GM10248 (cell line): Measurements from ENCODE around the gene N4BP2L1.

Experiments
- CTCF ChIA-PET: fragments of 300-600 bp; sonication (Branson Sonifier 250); formaldehyde crosslinking; extraction: SDS; loops from one replicate; lab custom pipeline; 2021; ENCODE audit warnings: antibody characterized with exemption; lab: Yijun Ruan, JAX
- POLR2A ChIA-PET: fragments of 350-650 bp; sonication (Branson Sonifier 250); formaldehyde crosslinking; extraction: SDS; loops from one replicate; lab custom pipeline; 2020; ENCODE audit warnings: antibody characterized with exemption; lab: Yijun Ruan, JAX
- DNase-seq: peaks from one replicate; pipeline ENCODE4 v3.0.0; 2012; ENCODE audit errors: extremely low spot score
- TF ChIP-seq, protein P1 (sequence below): IDR thresholded peaks from 2 replicates; pipeline ENCODE4 v1.5.1; 2012; ENCODE audit warnings: mild to moderate bottlenecking, low read depth; ENCODE audit errors: extremely low read depth, missing control alignments, control extremely low read depth

N4BP2L1 gene

DNA sequence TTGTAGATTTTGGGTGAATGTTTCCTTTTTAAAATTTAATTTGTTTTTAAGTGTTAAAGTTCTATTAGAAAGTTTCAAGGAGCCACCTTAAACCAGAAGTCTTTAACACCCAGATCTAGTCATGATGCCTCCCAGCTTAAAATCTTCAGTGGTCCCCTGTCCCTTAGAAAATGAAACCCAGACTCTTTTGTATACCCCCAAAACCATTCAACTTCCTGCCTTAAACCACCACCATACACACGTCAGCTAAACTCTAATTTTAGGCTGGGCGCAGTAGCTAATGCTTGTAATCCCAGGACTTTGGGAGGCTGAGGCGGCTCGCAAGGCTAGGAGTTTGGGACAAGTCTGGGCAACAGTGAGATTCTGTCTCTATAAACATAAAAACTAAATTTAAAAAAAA lies 37.9 kb downstream of the N4BP2L1 start:
- TF ChIP-seq, protein P1, sequence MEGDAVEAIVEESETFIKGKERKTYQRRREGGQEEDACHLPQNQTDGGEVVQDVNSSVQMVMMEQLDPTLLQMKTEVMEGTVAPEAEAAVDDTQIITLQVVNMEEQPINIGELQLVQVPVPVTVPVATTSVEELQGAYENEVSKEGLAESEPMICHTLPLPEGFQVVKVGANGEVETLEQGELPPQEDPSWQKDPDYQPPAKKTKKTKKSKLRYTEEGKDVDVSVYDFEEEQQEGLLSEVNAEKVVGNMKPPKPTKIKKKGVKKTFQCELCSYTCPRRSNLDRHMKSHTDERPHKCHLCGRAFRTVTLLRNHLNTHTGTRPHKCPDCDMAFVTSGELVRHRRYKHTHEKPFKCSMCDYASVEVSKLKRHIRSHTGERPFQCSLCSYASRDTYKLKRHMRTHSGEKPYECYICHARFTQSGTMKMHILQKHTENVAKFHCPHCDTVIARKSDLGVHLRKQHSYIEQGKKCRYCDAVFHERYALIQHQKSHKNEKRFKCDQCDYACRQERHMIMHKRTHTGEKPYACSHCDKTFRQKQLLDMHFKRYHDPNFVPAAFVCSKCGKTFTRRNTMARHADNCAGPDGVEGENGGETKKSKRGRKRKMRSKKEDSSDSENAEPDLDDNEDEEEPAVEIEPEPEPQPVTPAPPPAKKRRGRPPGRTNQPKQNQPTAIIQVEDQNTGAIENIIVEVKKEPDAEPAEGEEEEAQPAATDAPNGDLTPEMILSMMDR = no peak
- DNase-seq = no peak
- ChIA-PET CTCF (interaction anchor here (0.7 to 1.6 kb wide), 3 partner anchors 8 to 67 kb away, joined by 3 to 4 read pairs (median 3); no protein-coding TSS in a partner anchor), POLR2A (no interaction called here)

DNA sequence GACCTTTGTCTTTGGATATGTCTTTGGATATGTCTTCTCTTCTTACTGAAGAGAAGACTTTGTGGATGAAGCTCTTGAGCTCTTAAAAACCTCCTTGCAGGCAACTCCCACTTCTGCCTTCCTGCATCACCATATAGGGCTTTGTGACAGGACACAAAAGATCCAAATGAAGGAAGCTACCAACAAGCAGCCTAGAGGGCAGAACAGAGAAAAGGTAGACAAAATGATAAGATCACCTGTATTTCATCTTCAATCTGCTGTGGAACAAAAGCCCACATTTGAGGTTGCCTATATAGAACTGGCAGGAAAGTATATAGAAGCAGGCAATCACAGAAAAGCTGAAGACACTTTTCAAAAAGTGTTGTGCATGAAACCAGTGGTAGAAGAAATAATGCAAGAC lies 42.5 kb downstream of the N4BP2L1 start:
- POLR2A ChIA-PET = no interaction called here
- DNase-seq = no peak
- CTCF ChIA-PET = interaction anchor here (1.0 to 4.2 kb wide), 5 partner anchors 13 to 196 kb away, joined by 3 to 20 read pairs (median 4); no protein-coding TSS in a partner anchor
- TF ChIP-seq, protein P1 = no peak

DNA sequence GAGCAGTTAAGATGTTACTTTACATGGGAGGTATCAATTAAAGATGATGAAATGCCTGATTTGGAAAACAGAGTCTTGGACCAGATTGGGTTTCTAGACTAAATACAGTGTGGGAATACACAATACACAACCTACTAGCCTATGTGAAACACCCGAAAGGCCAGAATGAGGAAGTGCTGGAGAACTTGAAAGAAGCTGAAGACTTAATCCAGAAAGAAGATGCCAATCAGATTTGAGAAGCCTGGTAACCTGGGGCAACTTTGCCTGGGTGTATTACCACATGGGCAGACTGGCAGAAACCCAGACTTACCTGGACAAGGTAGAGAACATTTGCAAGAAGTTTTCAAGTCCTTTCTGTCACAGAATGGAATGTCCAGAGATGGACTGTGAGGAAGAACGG lies 43.2 kb downstream of the N4BP2L1 start:
- POLR2A ChIA-PET = no interaction called here
- CTCF ChIA-PET = interaction anchor here (1.0 to 4.2 kb wide), 6 partner anchors 10 to 197 kb away, joined by 3 to 20 read pairs (median 4); no protein-coding TSS in a partner anchor
- TF ChIP-seq, protein P1 = no peak
- no peak for DNase-seq

DNA sequence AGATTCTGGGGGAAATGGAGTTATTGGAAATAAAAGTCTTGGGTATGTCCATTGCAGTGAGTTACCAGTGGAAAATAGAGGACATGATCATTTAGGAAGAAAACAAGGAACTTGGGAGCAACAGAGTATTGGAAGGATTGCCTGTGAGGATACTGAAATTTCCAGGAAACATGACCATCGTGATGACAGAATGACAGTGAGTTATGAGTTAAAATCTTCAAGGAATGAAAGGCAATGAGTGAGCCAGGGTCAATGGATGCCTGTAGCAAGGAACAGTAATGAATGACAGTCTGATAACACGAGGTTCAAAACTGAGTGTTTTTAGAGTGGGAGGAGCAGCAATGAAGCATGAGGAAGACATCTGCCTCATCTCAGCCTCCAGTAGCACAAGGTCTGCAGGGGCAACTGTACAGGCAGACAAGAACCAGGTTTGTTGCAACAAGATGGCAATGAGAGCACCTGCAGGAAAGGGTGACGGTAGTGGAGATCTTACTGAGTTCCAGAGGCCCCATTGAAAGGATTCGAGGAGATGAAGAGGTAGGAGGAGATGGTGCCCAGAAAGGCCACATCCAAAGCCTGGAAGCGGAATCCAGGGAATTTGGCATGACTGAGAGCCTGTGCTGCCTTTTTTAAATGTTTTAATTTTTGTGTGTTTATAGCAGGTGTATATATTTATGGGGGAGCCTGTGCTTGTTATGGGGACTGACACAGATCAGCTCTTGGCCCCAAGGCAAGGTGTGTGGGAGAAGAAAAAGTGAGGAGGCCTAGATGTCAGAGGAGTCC lies 43.9 kb downstream of the N4BP2L1 start:
- ChIA-PET CTCF (interaction anchor here (1.3 to 4.3 kb wide), 4 partner anchors 11 to 198 kb away, joined by 3 to 53 read pairs (median 12); no protein-coding TSS in a partner anchor), POLR2A (no interaction called here)
- TF ChIP-seq, protein P1 = no peak
- no peak for DNase-seq

DNA sequence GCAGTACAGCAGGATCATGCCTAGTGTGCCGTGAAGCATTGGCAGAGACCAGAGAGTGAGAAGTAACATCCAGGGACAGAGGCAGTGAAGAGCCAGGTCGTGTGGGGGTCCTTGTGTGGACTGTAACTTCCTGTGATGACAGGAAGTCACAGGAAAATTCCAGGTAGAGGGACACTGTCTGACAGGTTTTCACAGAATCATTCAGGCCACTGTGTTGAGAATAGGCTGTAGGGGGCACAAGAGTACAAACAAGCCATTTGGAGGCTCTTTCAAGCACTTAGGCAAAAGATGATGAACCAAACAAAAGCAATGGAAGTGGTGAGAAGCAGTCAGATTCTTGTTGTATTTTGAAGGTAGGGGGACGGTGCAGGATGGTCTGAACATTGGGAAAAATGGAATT lies 46.4 kb downstream of the N4BP2L1 start:
- POLR2A ChIA-PET = no interaction called here
- CTCF ChIA-PET = interaction anchor here (0.6 to 4.3 kb wide), 19 partner anchors 8 to 471 kb away, joined by 3 to 53 read pairs (median 4); partner anchors contain the start of gene N4BP2L2
- TF ChIP-seq, protein P1 = peak; percentile 46
- peak; percentile 31 for DNase-seq

DNA sequence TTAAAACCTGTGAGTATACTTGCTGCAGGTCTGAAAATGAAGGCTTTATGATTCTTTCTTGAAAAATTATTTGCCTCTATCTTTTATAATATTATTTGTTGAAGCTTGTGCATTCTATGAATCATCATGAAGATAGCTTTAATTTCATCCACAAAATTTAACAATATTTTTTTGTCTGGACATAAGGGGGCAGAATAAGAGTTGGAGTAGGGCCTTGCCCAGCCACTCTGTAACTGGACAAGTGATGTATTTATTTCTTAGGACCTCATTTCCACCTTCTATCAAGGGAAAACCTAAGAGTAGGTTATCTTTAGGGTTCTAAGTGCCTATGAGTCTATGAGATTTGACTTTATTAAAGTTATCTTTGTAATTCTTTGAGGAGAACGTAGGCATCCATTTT lies 49.9 kb downstream of the N4BP2L1 start:
- TF ChIP-seq, protein P1 = no peak
- ChIA-PET POLR2A (no interaction called here), CTCF (interaction anchor here (1.2 to 2.4 kb wide), 2 partner anchors 203 to 273 kb away, joined by 3 to 9 read pairs; no protein-coding TSS in a partner anchor)
- no peak for DNase-seq
